HuH-7.5 (cell line): ENCODE measurements around the gene TNFRSF14.

Experiments used
- DNase-seq: peaks from one replicate; pipeline ENCODE4 v3.0.0; 2011; ENCODE audit warnings: low spot score

TNFRSF14 gene

DNA sequence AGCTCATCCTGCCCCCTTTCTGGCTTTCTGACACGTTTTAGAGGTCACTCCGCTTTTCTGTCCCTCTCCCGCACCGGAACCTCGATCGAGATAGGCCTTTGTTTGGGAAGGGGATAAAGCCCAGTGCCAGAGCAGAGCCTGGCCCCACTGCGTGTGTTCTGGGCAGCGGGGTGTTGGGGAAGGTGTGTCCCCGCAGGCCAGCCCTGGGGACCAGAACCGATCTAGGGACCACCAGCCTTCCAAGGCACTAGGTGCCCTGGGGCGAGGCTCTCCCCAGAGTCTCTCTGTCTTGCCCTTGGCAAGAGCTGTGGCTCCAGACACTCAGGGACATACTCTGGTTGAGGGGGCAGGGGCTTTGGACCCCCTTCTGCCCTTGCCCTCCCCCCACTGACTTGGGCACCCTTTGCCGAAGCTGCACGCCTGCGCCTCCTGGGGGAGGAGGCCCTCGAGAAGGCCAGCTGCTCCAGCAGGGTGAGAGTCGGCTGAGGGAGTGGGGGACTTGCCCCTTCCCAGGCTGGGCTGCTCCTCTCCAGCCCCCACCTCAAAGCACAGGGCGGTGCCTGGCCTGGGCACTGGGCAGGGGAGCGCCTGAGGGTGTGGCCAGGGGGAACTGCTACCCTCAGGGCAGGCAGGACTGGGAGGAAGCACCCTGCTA lies 46.8 kb downstream of the TNFRSF14 start:
- no peak for DNase-seq

DNA sequence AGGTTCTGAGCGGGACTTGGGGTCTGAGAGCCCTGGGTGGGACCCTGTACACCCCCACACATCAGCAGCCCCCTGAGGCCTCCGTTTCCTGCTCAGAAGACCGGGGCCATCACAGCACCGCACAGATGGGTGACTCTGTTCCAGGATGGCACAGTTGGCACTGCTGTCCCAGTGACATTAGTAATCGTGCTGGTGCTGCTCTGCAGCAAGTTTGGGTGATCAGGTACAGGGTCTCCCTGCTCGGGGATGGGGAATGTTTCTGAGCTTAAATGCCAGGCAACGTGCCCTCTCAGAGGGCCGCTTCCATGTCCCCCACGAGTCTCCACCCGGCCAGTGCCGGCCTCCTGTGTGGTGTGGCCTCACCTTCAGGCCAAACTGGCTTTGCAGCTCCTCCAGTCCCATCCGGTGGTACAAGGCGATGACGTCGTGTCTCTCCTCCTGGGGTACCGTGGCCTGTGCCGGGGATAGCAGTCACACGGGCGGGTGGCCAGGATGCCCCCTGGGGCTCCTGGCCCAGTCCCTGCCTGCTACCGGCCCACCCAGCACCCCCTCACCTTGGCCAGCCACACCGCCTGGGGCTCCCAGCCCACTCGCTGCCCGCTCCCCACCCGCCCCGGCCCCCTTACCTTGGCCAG lies 47.5 kb downstream of the TNFRSF14 start:
- no peak for DNase-seq

DNA sequence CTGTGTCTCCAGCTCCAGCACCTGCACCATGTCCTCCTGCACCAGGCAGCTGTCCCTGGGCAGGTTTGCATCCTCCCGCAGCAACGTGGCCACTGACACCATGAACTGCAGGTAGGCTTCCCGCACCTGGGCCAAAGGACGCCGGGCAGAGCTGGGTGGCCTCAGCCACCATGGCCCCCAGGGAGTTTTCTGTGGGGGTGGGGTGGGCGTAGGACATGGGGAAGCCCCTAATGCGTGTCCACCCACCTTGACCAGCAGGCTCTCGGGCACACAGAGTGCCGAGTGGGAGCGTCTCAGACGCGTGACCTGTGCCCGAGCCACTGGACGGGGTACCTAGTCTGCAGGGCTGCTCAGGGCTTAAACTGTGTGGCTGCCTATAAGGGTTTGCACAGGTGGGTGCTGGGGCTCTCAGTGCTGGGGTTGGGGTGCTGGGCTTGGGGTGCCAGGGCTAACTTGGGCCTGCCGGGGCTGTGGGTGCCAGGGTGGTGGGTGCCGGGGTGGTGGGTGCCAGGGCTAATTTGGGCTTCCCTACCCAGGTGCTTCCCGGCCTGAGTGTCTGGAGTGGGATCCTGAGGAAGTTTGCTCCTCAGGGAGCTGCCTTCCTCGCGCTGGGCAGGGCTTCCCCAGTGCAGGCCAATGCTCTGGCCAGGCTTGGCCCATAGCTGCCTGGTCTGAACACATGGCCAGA lies 48.1 kb downstream of the TNFRSF14 start:
- no peak for DNase-seq

DNA sequence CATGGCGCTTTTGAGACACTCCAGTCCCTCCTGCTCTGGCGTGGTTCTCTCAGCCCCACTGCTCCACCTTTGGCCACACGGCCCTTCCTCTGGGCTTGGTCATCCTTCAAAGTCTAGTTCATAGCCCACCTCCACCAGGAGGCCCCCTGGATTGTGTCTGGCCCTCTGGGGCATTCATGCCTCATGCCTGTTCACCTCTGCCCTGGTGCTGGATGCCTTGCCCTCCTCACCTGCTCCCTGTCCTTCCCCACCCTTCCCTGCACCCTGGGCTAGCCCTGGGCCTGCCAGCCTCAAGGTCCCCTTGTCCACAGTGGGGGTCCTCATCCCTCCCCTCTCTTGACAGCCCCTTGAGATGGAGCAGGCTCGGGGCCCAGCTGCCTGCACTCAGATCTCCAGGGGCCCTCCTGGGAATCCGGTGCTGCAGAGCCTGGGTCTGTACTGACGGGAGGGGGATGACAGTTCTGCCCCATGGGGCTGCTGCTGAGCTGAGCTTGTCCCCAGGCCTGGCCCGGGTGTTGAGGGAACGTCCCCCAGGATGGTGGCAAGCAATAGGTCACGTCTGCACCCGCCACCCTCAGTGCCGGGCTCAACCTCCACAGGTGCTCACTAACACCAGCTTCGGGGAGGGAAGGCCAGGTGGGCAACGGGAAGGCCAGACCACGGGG lies 48.8 kb downstream of the TNFRSF14 start:
- no peak for DNase-seq

DNA sequence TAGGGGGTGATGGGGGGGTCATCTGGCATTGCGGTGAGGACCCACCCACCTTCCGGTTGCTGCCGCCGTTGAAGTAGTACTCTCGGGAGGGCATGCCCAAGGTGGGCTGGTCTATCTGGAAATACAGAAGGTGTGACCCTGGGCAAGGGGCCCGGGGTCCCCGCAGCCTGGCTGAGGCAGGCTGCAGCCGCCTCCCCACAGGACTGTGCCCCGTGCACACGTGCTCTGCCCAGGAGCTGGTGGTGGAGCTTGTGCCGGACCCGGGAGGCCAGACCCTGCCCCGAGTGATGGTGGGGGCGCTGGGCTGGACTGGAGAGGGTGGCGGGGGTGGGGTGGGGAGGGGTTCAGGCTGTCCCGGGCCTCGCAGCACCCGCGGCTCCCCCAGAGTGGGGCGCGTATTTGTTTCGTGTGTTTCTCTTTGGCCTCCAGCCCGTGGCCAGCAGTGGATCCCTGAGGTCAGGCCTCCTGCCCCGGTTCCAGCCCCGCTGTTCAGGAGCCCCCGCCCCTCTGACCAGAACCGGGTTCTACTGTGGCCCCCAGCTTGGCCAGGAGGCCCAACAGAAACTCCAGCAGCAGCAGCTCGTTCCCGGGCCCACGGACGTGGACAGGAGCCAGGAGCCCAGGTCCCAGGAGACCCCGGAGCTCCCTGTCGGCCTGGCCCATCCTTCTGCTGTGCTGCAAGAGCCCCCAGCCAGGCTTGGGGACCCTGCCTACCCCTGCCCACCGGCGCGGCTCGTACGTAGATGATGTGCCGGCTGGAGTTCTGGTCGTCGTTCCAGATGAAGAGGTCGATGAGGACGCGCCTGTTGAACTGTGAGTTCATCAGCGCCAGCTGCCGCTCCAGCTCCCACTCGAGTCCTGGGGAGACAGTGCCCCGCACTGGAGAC lies 49.6 kb downstream of the TNFRSF14 start:
- no peak for DNase-seq

DNA sequence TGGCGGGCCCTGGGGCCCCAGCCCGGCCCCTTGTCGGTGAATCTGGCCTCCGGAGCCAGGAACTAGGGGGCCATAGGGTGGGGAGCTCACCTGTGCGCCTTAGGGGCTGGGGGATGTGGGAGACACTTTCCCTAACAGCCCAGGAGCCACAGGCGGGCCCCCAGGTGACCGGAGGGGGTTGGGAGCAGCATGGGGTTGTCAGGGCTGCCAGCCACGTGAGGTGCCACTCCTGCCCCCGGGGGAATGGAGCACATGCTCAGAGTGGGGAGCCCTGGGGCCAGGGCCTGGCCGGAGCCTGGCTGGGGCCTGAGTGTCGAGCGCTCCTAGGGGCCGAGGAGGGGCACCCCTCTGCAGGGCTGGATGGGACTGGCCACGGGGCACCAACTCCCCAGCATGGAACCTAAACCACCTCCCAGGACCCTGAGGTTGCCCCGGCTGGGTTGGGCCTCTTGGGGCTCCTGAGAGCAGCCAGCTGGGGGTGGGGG lies 50.3 kb downstream of the TNFRSF14 start:
- no peak for DNase-seq

DNA sequence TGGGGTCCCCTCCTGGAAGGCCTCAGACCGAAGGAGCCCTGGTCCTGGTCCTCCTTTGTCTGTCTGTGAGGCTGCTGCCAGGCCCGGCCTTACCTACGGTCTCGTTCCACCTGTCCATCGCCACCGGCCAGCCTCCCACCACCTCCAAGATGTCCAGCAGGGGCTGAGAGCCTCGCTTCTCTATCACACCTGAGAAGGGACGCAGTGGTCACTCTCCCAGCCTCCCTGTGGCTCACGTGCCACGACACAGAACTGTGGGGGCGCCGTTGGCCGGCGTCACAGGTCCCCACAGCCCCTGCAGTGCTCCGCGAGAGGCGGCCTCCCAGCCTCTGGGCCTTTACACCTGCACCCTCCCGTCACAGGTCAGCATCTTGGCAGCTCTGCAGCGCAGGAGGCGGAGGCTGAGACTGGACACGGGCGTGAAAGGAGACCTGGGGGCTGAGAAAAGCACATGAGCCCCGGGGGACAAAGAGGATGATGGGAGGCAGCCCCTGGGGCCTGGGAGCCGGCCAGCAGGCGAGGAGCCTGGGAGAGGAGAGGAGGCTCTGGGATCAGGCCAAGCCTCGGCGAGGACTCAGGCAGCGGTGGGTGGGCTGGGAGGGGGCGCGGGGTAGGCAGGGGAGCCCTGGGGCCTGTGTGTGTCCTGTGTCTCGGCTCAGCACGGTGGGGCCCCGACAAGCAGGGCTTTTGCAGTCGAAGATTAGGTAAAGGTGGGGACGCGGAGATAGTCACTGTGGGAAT lies 50.9 kb downstream of the TNFRSF14 start:
- DNase-seq, result no peak

DNA sequence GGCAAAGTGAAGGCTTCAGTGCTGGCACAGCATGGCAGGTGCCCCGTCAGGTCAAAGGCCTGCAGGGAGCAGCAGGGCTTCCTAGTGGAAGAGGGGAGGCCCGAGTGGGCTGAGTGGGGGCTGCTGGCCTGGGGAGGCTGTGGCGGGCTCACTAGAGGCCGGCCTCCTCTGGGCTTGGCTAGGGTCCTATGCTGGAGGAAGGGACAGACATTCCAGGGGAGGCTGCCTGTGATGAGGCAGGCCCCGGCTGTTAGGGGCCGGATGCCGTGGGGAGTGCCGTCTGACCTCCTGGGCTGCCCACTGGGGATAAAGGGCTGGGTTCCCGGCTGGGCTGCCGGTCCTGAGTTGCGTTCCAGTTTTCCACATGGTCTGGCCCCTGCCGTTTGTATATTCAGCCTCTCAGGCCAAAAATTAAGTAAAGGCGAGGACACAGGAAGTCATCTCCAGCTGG lies 51.5 kb downstream of the TNFRSF14 start:
- DNase-seq, result no peak

DNA sequence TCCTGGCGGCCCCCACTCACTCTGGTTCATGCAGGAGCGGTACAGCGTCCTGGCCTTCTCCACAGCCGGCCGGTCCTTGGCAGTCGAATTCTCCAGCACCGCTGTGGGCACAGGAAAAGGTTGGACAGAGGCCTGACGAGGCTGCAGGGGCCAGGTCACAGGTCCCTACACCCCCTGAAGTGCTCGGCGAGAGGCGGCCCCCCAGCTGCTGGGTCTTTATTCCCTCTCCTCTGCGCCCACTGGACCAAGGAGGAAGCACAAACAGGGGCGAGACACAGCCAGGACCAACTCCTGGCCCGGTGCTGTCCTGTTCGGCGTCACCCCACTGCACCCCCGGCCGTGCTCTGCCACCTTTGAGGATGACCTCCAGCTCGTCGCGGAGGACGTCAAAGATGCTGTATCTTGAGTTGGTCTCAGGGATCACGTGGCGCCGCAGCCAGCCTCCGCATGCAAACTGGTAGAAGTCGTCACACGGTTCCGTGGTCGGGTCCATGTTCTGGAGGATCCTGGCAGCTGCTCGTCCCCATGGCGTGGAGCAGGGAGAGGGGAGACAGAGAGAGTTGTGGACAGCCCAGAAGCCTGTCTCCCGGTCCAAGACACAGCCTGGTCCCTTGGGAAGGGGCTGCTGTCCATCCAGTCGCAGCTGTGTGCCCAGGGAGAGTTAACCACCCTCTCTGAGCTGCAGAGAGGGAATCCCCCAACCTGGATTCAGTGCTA lies 53.3 kb downstream of the TNFRSF14 start:
- no peak for DNase-seq

DNA sequence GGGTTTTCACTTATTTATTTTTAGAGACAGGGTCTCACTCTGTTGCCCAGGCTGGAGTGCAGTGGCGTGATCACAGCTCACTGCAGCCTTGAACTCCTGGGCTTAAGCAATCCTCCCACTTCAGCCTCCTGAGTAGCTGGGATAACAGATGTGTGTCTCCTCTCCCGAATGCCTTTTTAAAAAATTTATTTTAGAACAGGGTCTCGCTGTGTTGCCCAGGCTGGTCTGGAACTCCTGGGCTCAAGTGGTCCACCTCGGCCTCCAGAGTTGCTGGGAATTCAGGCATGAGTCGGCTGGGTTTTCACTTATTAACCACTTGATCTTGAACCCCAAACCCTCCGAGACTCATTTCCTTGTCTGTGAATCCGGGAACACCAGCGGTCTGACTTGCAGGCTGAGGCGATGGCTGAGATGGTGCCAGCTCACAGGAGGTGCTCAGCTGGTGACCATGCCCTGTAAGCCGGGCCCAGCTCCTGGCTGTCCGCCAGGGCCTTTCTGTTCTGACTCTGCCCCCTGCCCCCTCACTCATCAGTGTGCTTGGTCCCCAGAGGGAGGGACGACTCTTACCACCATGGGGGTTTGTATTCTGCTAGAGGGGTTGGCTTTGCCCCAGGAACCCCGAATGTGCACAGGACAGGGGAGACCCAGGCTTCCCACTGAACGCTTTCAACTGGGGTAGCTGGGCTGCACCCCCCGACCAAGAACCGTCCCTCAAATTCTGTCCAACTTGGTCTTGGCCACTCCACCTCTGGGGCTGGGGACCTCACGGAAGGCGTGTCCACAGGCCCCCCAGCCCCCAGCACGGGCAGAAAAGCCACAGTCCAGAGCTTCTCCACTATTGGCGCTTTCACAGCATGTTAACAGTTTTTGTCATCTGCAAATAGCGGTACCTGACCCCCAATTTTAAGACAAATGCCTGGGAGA lies 54.1 kb downstream of the TNFRSF14 start:
- no peak for DNase-seq

DNA sequence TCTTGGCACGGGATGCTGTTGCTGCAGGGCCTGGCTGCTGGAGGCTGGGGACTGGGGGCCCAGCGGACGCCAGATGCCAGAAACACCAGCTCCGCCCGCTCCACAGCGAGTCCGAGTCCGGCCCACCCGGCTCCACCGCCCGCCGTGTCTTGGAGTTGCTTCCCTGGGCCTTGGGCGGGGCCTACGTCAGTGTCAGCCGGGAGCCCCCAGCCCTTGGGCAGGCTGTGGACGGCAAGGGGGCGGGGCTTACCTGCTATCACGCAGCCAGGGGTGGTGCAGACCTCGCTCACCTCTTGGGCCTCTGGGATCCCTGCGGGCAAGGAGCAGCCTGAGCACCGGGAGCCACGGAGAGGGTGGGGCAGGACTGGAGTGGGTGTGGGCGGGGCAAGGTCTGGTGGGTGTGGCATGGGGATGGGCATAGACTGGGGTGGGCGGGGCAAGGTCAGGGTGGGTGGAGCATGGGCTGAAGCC lies 54.9 kb downstream of the TNFRSF14 start:
- DNase-seq, result no peak

DNA sequence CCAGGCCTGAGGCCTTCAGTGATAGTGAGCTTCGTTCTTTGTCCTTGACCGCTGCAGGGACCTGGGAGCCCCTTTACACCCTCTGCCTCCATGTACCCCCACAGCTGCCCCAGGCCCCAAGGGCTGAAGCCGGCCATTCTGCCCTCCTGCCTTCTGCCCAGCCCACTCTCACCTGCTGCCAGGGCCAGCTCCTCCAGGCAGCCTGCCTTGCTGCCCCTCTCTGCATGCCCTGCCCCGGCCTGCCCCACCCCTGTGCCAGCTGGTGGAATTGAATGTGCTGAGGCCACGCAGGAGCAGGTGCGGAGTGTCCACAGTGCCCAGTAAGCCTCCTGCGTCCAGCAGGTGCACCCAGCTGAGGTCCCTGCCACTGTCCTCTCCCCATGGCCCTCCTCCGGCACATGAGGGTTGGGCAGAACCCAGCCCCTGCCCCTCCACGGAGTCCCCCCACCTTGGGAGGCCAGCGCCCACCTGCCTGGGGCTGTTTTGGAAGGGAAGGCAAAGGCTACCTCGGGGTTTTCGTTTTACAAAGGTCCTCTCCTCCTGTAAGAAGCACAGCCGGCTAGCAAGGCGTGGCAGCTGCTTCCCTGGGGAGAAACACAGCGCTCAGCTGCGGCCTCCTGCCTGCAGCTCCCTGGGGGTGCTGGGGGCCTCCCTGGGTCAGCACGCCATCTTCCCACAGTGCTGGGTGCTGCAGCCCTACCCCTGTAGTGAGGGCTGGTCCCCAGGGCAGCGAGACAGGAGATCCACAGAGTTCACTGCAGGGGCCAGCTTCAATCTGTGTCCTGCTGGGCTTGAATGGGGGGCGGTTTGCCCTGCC lies 55.7 kb downstream of the TNFRSF14 start:
- no peak for DNase-seq

DNA sequence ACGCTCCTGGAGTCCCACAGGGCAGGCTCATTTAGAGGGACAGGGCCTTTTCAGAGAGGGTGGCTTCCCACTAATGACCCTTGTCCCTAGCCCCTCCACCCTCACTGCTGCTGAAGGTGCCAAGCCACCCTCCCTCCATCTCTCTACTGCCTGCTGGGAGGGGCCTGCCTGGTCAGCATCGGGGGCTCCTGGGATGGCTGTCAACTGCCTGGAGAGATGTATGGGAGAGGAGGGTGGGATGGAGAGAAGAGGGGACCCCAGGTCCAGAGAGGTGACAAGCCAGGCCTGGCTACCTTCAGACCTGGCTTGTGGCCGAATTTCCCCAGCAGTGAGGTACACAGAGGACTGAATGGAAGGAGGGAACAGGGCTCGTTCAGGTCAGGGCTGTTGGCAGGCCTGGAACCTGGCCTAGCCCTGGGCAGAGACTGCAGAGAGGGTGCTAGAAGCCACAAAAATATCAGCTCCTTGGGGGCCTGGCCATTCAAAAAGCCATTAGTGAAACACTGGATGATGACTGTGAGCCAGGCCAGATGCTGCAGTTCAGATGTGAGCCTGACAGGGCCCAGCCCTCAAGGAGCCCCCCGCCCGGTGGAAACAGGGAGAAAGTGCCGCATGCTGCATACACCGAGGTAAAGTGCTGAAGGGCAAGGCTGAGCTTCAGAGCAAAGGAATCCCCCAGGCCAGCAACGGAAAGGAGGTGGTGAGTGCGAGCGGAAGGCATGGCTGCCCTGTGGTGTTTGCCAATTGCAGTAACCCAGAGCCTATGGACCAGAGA lies 56.6 kb downstream of the TNFRSF14 start:
- DNase-seq, result no peak
